B cell (primary cell): Measurements from ENCODE around the gene WASL. TPM values are rescaled to one million over a fixed set of nuclear protein-coding genes. Genes with fewer than 3 reads are reported as not detected.

Source experiments
- ATAC-seq: fragments of 200-7000 bp; cut with Tn5 transposase; one replicate; pipeline ENCODE4 v1.10.0; 2021; ENCODE audit warnings: low read depth, mild to moderate bottlenecking, moderate number of reproducible peaks, moderate library complexity
- CTCF ChIA-PET: fragments of 350-600 bp; sonication (Branson Sonifier 250); formaldehyde crosslinking; loops from one replicate; lab custom pipeline; 2021; ENCODE audit warnings: antibody characterized with exemption, inconsistent platforms; lab: Charles Lee
- POLR2A ChIA-PET: fragments of 350-600 bp; sonication (Branson Sonifier 250); formaldehyde crosslinking; loops from one replicate; lab custom pipeline; 2021; ENCODE audit warnings: antibody characterized with exemption; lab: Charles Lee
- DNase-seq: peaks from one replicate; pipeline ENCODE4 v3.0.0; 2013
- H2AFZ ChIP-seq: 2 replicates; pipeline ENCODE4 v1.6.1; 2012; ENCODE audit warnings: mild to moderate bottlenecking, low read depth, low read length; ENCODE audit not compliant: insufficient read depth, poor library complexity, severe bottlenecking
- H3K27ac ChIP-seq, 2 donors: 1 replicate in 1 of 2; 2 replicates in 1 of 2; pipeline ENCODE4 v1.5.1; 2012 to 2013; ENCODE audit warnings: low read length in 2 of 2, mild to moderate bottlenecking in 2 of 2, moderate library complexity in 1 of 2
- H3K27me3 ChIP-seq, 4 experiments: fragments of 200-600 bp in 1 of 4; sonication (generic) in 1 of 4; replicated peaks in 1 of 4; 1 replicate in 2 of 4; 2 replicates in 2 of 4; pipeline versions ENCODE4 v1.6.1 to v1.7.0; 2013 to 2016; ENCODE audit warnings: low read length in 3 of 4, mild to moderate bottlenecking in 2 of 4, mixed read lengths in 1 of 4, moderate library complexity in 1 of 4; ENCODE audit not compliant: insufficient read depth in 4 of 4, control insufficient read depth in 3 of 4; ENCODE audit errors: control extremely low read depth in 1 of 4
- H3K36me3 ChIP-seq, 2 experiments: replicated peaks in 1 of 2; 1 replicate in 1 of 2; 2 replicates in 1 of 2; pipeline versions ENCODE4 v1.6.1 to v1.7.1; 2013; ENCODE audit warnings: low read length in 1 of 2; ENCODE audit not compliant: insufficient read depth in 2 of 2, control insufficient read depth in 1 of 2; ENCODE audit errors: control extremely low read depth in 1 of 2, extremely low read depth in 1 of 2
- H3K4me1 ChIP-seq, 2 donors: fragments of 200-600 bp in 1 of 2; sonication (generic) in 1 of 2; 1 replicate in 1 of 2; 2 replicates in 1 of 2; pipeline versions ENCODE4 v1.5.1 to v1.6.1; 2013 to 2017; ENCODE audit warnings: low read length in 2 of 2; ENCODE audit not compliant: control insufficient read depth in 2 of 2, insufficient read depth in 2 of 2
- H3K4me2 ChIP-seq: replicated peaks from 2 replicates; pipeline ENCODE3; 2012; ENCODE audit warnings: mild to moderate bottlenecking, low read depth, low read length; ENCODE audit not compliant: poor library complexity, severe bottlenecking
- H3K4me3 ChIP-seq, 5 experiments: fragments of 200-600 bp in 1 of 5; sonication (generic) in 1 of 5; 1 replicate in 3 of 5; 2 replicates in 2 of 5; pipeline versions ENCODE4 v1.5.1 to v1.7.0; 2011 to 2016; ENCODE audit warnings: low read length in 4 of 5, mild to moderate bottlenecking in 4 of 5, low read depth in 2 of 5, control low read depth in 1 of 5, moderate library complexity in 1 of 5; ENCODE audit not compliant: insufficient read depth in 1 of 5; ENCODE audit errors: control extremely low read depth in 1 of 5, extremely low read depth in 1 of 5
- H3K79me2 ChIP-seq: fragments of 200-600 bp; sonication (generic); one replicate; pipeline ENCODE4 v1.6.0; 2016; ENCODE audit warnings: low read length; ENCODE audit not compliant: control insufficient read depth, insufficient read depth
- H3K9ac ChIP-seq: fragments of 200-600 bp; sonication (generic); 2 replicates; pipeline ENCODE4 v1.6.1; 2017; ENCODE audit warnings: mild to moderate bottlenecking, low read length, moderate library complexity
- H3K9me3 ChIP-seq, 3 donors: one replicate each; pipeline versions ENCODE4 v1.6.1 to v1.7.1; 2013; ENCODE audit warnings: low read length in 2 of 3; ENCODE audit not compliant: control insufficient read depth in 2 of 3, insufficient read depth in 1 of 3; ENCODE audit errors: control extremely low read depth in 1 of 3
- H4K20me1 ChIP-seq: 2 replicates; pipeline ENCODE4 v1.6.0; 2012; ENCODE audit warnings: mild to moderate bottlenecking, low read length; ENCODE audit not compliant: insufficient read depth, control insufficient read depth, poor library complexity, severe bottlenecking
- H3K27ac Mint-ChIP-seq: one replicate; pipeline ENCODE4 v1.8.0; 2021; ENCODE audit warnings: mixed read lengths
- H3K27me3 Mint-ChIP-seq: one replicate; pipeline ENCODE4 v1.8.0; 2021; ENCODE audit warnings: mixed read lengths
- H3K4me1 Mint-ChIP-seq: one replicate; pipeline ENCODE4 v1.8.0; 2021; ENCODE audit warnings: mixed read lengths
- H3K4me3 Mint-ChIP-seq: one replicate; pipeline ENCODE4 v1.8.0; 2021; ENCODE audit warnings: mixed read lengths
- H3K9me3 Mint-ChIP-seq: one replicate; pipeline ENCODE4 v1.8.0; 2022; ENCODE audit warnings: mixed read lengths; ENCODE audit not compliant: insufficient read depth
- CTCF ChIP-seq: fragments of 200-600 bp; IDR thresholded peaks from one replicate; pipeline ENCODE4 v1.8.0; 2022; ENCODE audit warnings: antibody characterized with exemption, mild to moderate bottlenecking
- EZH2 ChIP-seq: IDR thresholded peaks from 2 replicates; pipeline ENCODE4 v1.6.1; 2012; ENCODE audit warnings: borderline replicate concordance, low read depth, mild to moderate bottlenecking, moderate library complexity, low read length; ENCODE audit not compliant: insufficient read depth, poor library complexity, severe bottlenecking
- WGBS: methylation state at CpG from one replicate; pipeline ENCODE4 v1.1.5; 2013; ENCODE audit warnings: missing lambda C conversion rate; ENCODE audit not compliant: insufficient coverage; 5-methylcytosine and 5-hydroxymethylcytosine counted together
- intact Hi-C: fragments of 100-400 bp; cut with micrococcal nuclease; formaldehyde crosslinking; loops from one replicate; pipeline ENCODE4 v1.10.0; 2022
- polyA plus RNA-seq: library from polyadenylated mRNA; depleted of rRNA; stranded (reverse); fragments of >200 nt; gene quantifications from 2 replicates; pipeline ENCODE4 v1.2.3, GENCODE V29; 2012
- small RNA-seq: library from RNA; depleted of rRNA; stranded (forward); fragments of <200 nt; gene quantifications from one replicate; pipeline ENCODE3, GENCODE V24; 2012; ENCODE audit warnings: low replicate concordance, low read depth; ENCODE audit not compliant: insufficient read length
- total RNA-seq, 2 donors: library from RNA; stranded (reverse); fragments of 120-200 nt in 1 of 2; gene quantifications; 1 replicate in 1 of 2; 2 replicates in 1 of 2; pipeline versions ENCODE4 v1.2.3 to v1.2.4, GENCODE V29; 2013 to 2022

Gene WASL
- total and polyA plus RNA-seq, 2 donors (not counting 1 experiment from before 2014, with no cell fraction given), result 1.8 to 10.4 TPM

GRCh38 chr7:123633553-123633952 is 115.2 kb downstream of the WASL start:
- no peaks in the 10 kb centered on the region for H3K36me3 ChIP-seq
- no peaks in the 10 kb centered on the region for H3K4me1 Mint-ChIP-seq
- no peak for TF ChIP-seq EZH2
- no peak for TF ChIP-seq CTCF
- no peaks in the 10 kb centered on the region for H3K9me3 Mint-ChIP-seq
- H3K4me3 Mint-ChIP-seq, result no peak overlapping the region
- H3K27ac Mint-ChIP-seq, result no peak overlapping the region
- H3K4me2 ChIP-seq, result no peak overlapping the region
- no peaks in the 10 kb centered on the region for H3K79me2 ChIP-seq
- ChIA-PET CTCF (no interaction called here), POLR2A (no interaction called here)
- H3K9me3 ChIP-seq, result no peaks in the 10 kb centered on the region
- H3K4me1 ChIP-seq, result no peaks in the 10 kb centered on the region
- no peak for DNase-seq
- H3K27ac ChIP-seq, result no peak overlapping the region
- no peak for ATAC-seq
- H3K4me3 ChIP-seq, result no peak overlapping the region
- WGBS, result 100% methylated on average over 6 of the region's 7 CpGs
- peaks cover 0 to 6% (median 2%) of the 10 kb centered on the region in 4 experiments for H3K27me3 ChIP-seq
- intact Hi-C loops, result no loop called here
- H3K27me3 Mint-ChIP-seq, result peaks cover 23% of the 10 kb centered on the region
- H4K20me1 ChIP-seq, result no peaks in the 10 kb centered on the region
- no peak overlapping the region for H3K9ac ChIP-seq
- no peak overlapping the region for H2AFZ ChIP-seq

- Histone ChIP-seq H3K27me3 (peaks cover 0 to 6% (median 2%) of the 10 kb centered on the region in 4 experiments), H3K9ac (no peak overlapping the region), H3K9me3 (no peaks in the 10 kb centered on the region), H3K36me3 (no peaks in the 10 kb centered on the region), H3K27ac (no peak overlapping the region), H3K79me2 (no peaks in the 10 kb centered on the region), H3K4me1 (no peaks in the 10 kb centered on the region), H4K20me1 (no peaks in the 10 kb centered on the region), H3K4me3 (no peak overlapping the region), H2AFZ (no peak overlapping the region), H3K4me2 (no peak overlapping the region)
- Mint-ChIP-seq H3K4me1 (no peaks in the 10 kb centered on the region), H3K9me3 (no peaks in the 10 kb centered on the region), H3K4me3 (no peak overlapping the region), H3K27me3 (peaks cover 16% of the 10 kb centered on the region), H3K27ac (no peak overlapping the region)
- 100% methylated on average over 1 of the region's 2 CpGs for WGBS
- TF ChIP-seq CTCF (no peak), EZH2 (no peak)
- no peak for ATAC-seq
- DNase-seq, result no peak
- CTCF ChIA-PET, result no interaction called here
- intact Hi-C loops, result no loop called here
- POLR2A ChIA-PET, result no interaction called here
Observed at GRCh38 chr7:123632808-123633207, 116.0 kb downstream of the WASL start.

Small RNA genes lying within 50 kb of the gene (small RNA-seq; reads per million reads assigned to genes)
- gene RNU6-11P, result not detected

Other genes starting within 250 kb of the WASL start
- gene IQUB, start 214.4 kb downstream of the WASL start, total RNA-seq, result 0.12 and 0.27 TPM in 2 replicates
- 0.01 and 0.07 TPM in 2 replicates for gene IQUB, start 214.4 kb downstream of the WASL start, polyA plus RNA-seq
- 50.7 and 55.9 TPM in 2 replicates for gene NDUFA5, start 191.2 kb downstream of the WASL start, total RNA-seq
- gene NDUFA5, start 191.2 kb downstream of the WASL start, polyA plus RNA-seq, result 8.1 and 21.2 TPM in 2 replicates
- gene ASB15, start 147.2 kb downstream of the WASL start, total RNA-seq, result not detected in 2 replicates
- not detected in 2 replicates for gene ASB15, start 147.2 kb downstream of the WASL start, polyA plus RNA-seq
- gene LMOD2, start 93.1 kb downstream of the WASL start, total RNA-seq, result not detected in 2 replicates
- not detected in 2 replicates for gene LMOD2, start 93.1 kb downstream of the WASL start, polyA plus RNA-seq
- not detected in 2 replicates for gene HYAL4, start 96.2 kb upstream of the WASL start, total RNA-seq
- gene HYAL4, start 96.2 kb upstream of the WASL start, polyA plus RNA-seq, result 0.42 TPM in 1 of 2 replicates, not detected in the other
- gene SPAM1, start 176.2 kb upstream of the WASL start, total RNA-seq, result not detected in 2 replicates
- gene SPAM1, start 176.2 kb upstream of the WASL start, polyA plus RNA-seq, result 0.04 TPM in 1 of 2 replicates, not detected in the other